ENCODE results near the gene CWC27.

CWC27 gene

DNA sequence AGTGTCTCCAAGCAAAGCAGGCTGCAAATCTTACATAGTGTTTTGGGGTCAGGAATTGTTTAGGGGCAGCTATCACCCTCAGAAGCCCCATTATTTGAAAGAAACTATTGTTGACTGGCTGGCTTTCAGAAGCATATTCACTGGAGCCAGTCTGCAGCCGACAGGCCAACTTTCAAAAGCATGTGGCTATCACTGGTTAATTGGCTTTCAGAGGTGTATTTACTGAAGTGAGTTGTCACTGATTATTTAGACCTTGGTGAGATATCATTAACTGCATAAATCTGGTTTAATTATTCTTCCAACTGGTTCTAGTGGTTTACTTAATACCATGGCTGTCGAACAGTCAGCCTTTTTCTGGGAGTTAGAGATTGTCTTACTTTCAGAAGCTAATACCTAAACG is 247.0 kb downstream of the CWC27 start:
- no peak overlapping the region for H3K27ac ChIP-seq
- TF ChIP-seq, protein P1, sequence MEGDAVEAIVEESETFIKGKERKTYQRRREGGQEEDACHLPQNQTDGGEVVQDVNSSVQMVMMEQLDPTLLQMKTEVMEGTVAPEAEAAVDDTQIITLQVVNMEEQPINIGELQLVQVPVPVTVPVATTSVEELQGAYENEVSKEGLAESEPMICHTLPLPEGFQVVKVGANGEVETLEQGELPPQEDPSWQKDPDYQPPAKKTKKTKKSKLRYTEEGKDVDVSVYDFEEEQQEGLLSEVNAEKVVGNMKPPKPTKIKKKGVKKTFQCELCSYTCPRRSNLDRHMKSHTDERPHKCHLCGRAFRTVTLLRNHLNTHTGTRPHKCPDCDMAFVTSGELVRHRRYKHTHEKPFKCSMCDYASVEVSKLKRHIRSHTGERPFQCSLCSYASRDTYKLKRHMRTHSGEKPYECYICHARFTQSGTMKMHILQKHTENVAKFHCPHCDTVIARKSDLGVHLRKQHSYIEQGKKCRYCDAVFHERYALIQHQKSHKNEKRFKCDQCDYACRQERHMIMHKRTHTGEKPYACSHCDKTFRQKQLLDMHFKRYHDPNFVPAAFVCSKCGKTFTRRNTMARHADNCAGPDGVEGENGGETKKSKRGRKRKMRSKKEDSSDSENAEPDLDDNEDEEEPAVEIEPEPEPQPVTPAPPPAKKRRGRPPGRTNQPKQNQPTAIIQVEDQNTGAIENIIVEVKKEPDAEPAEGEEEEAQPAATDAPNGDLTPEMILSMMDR (IDR thresholded peaks at IDR 0.05): no peak
- TF ChIP-seq ZFX (IDR thresholded peaks at IDR 0.05; ENCODE audit: borderline replicate concordance): no peak

DNA sequence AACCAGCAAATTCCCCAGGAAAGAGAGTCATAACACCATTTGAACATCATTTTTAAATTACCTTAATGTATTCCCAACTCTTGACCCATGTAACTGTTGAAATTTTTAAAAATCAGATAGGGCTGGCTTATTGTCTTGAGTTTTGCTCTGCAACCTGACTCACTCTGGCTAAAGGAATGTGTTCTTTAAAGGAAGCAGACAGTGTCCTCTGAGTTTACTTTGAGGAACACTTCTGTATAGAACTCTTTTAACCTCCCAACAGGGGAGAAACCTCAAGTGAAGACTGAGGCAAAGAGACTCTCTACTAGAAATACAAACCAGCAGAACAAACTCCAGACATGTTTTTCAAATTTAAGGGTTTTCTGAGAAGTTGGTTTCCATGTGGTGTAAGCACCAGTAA is 248.9 kb downstream of the CWC27 start:
- TF ChIP-seq, protein P1 (IDR thresholded peaks at IDR 0.05): no peak
- TF ChIP-seq ZFX (IDR thresholded peaks at IDR 0.05; ENCODE audit: borderline replicate concordance): no peak

DNA sequence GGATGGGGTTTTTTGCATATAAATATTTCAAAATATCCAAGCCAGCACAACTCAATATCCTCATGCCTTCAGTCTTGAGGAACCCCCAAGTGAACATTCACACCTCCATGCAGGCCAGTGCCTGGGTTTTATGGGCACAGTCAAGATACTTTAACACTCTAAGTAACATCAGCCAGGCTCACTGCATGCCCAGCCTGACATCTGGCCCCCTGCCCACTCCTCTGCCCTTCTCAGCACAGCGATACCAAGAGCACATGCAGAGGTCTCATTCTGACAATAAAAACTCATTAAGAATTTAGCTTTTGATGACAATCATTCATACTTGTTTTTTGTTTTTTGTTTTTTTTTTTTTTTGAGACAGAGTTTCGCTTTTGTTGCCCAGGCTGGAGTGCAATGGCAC is 250.0 kb downstream of the CWC27 start:
- no peak overlapping the region for H3K27ac ChIP-seq
- no peak for TF ChIP-seq ZFX (IDR thresholded peaks at IDR 0.05; ENCODE audit: borderline replicate concordance)
- TF ChIP-seq, protein P1 (IDR thresholded peaks at IDR 0.05): no peak

More for the DNA sequence above, 248.9 kb downstream of the CWC27 start:
- H3K27ac ChIP-seq: no peak overlapping the region

DNA sequence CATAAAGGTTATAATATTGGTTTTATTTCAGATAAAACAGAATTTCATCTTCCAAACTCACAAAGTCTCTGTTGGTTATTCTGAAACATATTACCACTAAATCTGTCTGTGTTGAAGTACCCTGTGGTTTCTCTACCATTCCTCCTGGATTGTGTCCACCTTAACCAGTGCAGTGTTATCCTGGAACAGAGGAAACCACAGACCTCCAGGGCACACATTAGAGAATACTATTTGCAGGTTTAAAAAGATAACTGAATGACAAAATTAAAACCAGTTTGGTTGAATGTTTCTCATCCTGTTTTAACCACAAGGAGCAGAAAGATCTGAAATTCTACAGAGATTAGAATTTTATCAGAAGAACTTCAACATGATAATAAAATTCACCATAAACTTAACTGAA is 251.8 kb downstream of the CWC27 start:
- TF ChIP-seq, protein P1 (IDR thresholded peaks at IDR 0.05): no peak
- no peak for TF ChIP-seq ZFX (IDR thresholded peaks at IDR 0.05; ENCODE audit: borderline replicate concordance)

DNA sequence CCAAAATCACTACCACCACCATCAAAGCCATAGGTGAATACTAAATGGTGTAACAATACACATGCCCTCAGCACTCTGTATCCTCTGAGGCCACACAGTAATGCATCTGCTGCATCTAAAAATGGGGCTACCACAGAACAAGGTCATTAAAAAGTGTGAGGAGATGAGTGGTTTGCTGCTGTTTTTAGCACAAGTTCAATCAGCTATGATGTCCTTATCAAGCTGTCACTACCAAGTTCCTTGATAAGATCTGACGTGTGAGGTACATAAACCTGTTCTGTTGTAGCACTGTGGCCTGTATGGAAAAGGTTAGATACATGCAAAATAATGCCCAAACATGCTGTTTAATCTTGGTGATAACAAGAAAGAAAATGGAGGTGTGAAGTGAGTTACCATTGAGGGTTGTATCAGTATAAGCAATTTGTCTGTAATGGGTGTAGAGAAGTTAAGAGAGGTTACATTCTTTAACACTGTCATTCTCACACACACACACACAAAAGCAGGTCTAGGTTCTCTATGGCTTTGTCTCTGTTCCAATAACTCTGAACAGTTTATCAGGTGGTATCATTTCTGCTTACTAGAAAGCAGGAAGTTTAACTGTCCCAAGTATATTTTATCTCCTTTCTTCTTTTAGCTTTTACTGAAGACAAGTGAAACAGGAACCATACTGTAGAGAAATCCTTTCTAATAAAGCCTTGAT is 252.9 kb downstream of the CWC27 start:
- no peak for TF ChIP-seq ZFX (IDR thresholded peaks at IDR 0.05; ENCODE audit: borderline replicate concordance)
- TF ChIP-seq, protein P1 (IDR thresholded peaks at IDR 0.05): no peak
- H3K27ac ChIP-seq: no peak overlapping the region

More for the DNA sequence above, 251.8 kb downstream of the CWC27 start:
- H3K27ac ChIP-seq: no peak overlapping the region

DNA sequence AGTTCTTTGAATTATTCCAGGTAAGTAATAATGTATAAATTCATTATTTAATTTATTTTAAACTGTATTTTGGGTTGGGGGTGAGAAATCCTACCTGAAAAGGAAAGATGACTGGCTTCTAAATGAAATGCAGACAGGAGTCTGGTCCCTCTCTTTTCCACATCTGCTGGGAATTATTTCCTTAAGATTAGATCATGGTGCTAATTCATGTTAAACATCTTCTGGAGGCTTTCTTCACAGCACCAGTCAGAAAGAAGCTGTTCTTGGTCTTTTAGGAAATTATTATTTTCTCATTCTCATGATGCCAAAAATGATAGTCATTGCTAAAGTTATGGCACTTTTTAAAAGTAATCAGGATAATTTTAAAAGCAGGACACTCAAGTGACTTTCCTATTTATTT is 254.2 kb downstream of the CWC27 start:
- TF ChIP-seq, protein P1 (IDR thresholded peaks at IDR 0.05): no peak
- TF ChIP-seq ZFX (IDR thresholded peaks at IDR 0.05; ENCODE audit: borderline replicate concordance): no peak

DNA sequence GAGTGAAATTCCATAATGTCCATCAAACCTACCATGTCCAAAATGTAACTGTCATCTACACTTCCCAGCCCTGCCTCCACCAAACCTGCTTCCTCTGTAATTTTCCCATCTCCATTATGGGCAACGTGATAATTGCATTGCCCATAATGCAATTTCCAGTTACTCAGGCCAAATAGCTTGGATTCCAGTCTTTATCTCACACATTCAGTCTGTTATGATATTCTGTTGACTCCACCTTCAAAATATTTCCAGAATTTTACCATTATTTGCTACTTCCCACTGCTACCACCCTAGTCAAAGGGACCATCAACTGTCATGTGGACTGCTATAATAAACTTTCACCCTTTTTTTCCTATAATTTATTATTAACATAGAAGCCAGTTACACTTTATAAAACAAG is 256.0 kb downstream of the CWC27 start:
- TF ChIP-seq, protein P1 (IDR thresholded peaks at IDR 0.05): no peak
- H3K27ac ChIP-seq: no peak overlapping the region

More for the DNA sequence above, 254.2 kb downstream of the CWC27 start:
- H3K27ac ChIP-seq: no peak overlapping the region
